ENCODE measurements around the gene TTC24. TPM values are rescaled to one million over a fixed set of nuclear protein-coding genes. Genes with fewer than 3 reads are reported as not detected.
A peak's percentile ranks its signal among the peaks of the same experiment; 100 is the strongest.

The TTC24 gene
- total RNA-seq, 4 donors from 2014 or later, result not detected

GRCh38 chr1:156574039-156574633, 5.4 kb upstream of the TTC24 start:
- DNase-seq (ENCODE audit: low spot score) (no peak), ATAC-seq (ENCODE audit: low FRiP score) (no peak)
- TF ChIP-seq CTCF (IDR thresholded peaks at IDR 0.05), result no peak

- ATAC-seq (ENCODE audit: low FRiP score), result no peak
- DNase-seq (ENCODE audit: low spot score), result no peak
- no peak for TF ChIP-seq CTCF (IDR thresholded peaks at IDR 0.05)
These were observed 2.0 kb upstream of the TTC24 start for GRCh38 chr1:156577550-156577949.

- DNase-seq (ENCODE audit: low spot score), result no peak
- ATAC-seq (ENCODE audit: low FRiP score), result no peak
- no peak for TF ChIP-seq CTCF (IDR thresholded peaks at IDR 0.05)
These were observed 1.5 kb upstream of the TTC24 start for GRCh38 chr1:156578055-156578454.

- DNase-seq (ENCODE audit: low spot score) (no peak), ATAC-seq (ENCODE audit: low FRiP score) (no peak)
- no peak for TF ChIP-seq CTCF (IDR thresholded peaks at IDR 0.05)
These were observed 2.3 kb downstream of the TTC24 start for GRCh38 chr1:156581661-156582387.

GRCh38 chr1:156582388-156583017, 3.0 kb downstream of the TTC24 start:
- no peak for TF ChIP-seq CTCF (IDR thresholded peaks at IDR 0.05)
- DNase-seq (ENCODE audit: low spot score) (no peak), ATAC-seq (ENCODE audit: low FRiP score) (no peak)

- TF ChIP-seq CTCF (IDR thresholded peaks at IDR 0.05), result peak in 1 of 3 donors; percentile 75
- ATAC-seq (ENCODE audit: low FRiP score) (no peak), DNase-seq (ENCODE audit: low spot score) (peak; percentile 77)
These were observed 4.5 kb downstream of the TTC24 start for GRCh38 chr1:156583821-156584622.

Measured in omental fat pad (tissue), 4 donors.